ENCODE measurements around the gene TUBG1. TPM values are rescaled to one million over a fixed set of nuclear protein-coding genes. Genes with fewer than 3 reads are reported as not detected.

The TUBG1 gene
- polyA plus RNA-seq, 1 donor (not counting 4 experiments of a cell fraction or from before 2014, with no cell fraction given) = 54.8 TPM

GRCh38 chr17:42655528-42655927, 46.0 kb downstream of the TUBG1 start:
- Histone ChIP-seq H3K4me3 (ENCODE audit: control insufficient read depth in 2 of 3, extremely low read depth in 1 of 3, insufficient read depth in 2 of 3, low read depth in 1 of 3, low read length in 3 of 3) (no peak overlapping the region), H3K27ac (ENCODE audit: control insufficient read depth, insufficient read depth, low read length) (no peak overlapping the region), H3K9me3 (ENCODE audit: control insufficient read depth, low read depth, low read length) (no peaks in the 10 kb centered on the region), H3K9me1 (ENCODE audit: control insufficient read depth, extremely low read depth, insufficient read depth, low read length) (peaks cover 2% of the 10 kb centered on the region), H3K36me3 (ENCODE audit: control insufficient read depth in 2 of 2, extremely low read depth in 1 of 2, insufficient read depth in 2 of 2, low read length in 2 of 2) (no peaks in the 10 kb centered on the region), H3K4me1 (ENCODE audit: control insufficient read depth, extremely low read depth, insufficient read depth, low read length) (peaks cover 25% of the 10 kb centered on the region), H3K4me2 (ENCODE audit: control insufficient read depth, extremely low read depth, insufficient read depth, low read depth, low read length) (no peak overlapping the region), H2AFZ (ENCODE audit: control insufficient read depth, low read length) (no peak overlapping the region), H4K20me1 (ENCODE audit: control insufficient read depth, extremely low read depth, insufficient read depth, low read length) (no peaks in the 10 kb centered on the region), H3K79me2 (ENCODE audit: control insufficient read depth, insufficient read depth, low read length) (no peaks in the 10 kb centered on the region), H3K27me3 (ENCODE audit: control insufficient read depth, extremely low read depth, insufficient read depth, low read length) (no peaks in the 10 kb centered on the region), H3K9ac (ENCODE audit: control insufficient read depth, extremely low read depth, insufficient read depth, low read length) (no peak overlapping the region)
- dilution Hi-C loops (cut with MboI; ENCODE audit: extremely low pct_ligation_motif_present, low sequenced_read_pairs) = no loop called here
- no peak for DNase-seq (ENCODE audit: low read depth, low spot score)
- no peak for FAIRE-seq
- TF ChIP-seq EZH2 (IDR thresholded peaks at IDR 0.05; ENCODE audit: low read length) = no peak
- TF ChIP-seq, protein P1, sequence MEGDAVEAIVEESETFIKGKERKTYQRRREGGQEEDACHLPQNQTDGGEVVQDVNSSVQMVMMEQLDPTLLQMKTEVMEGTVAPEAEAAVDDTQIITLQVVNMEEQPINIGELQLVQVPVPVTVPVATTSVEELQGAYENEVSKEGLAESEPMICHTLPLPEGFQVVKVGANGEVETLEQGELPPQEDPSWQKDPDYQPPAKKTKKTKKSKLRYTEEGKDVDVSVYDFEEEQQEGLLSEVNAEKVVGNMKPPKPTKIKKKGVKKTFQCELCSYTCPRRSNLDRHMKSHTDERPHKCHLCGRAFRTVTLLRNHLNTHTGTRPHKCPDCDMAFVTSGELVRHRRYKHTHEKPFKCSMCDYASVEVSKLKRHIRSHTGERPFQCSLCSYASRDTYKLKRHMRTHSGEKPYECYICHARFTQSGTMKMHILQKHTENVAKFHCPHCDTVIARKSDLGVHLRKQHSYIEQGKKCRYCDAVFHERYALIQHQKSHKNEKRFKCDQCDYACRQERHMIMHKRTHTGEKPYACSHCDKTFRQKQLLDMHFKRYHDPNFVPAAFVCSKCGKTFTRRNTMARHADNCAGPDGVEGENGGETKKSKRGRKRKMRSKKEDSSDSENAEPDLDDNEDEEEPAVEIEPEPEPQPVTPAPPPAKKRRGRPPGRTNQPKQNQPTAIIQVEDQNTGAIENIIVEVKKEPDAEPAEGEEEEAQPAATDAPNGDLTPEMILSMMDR (optimal IDR thresholded peaks at IDR 0.05 in 1 of 3, IDR thresholded peaks at IDR 0.05 in 1 of 3, conservative IDR thresholded peaks at IDR 0.05 in 1 of 3; ENCODE audit: extremely low read depth in 1 of 3, insufficient read depth in 2 of 3, low read length in 3 of 3) = no peak

DNA sequence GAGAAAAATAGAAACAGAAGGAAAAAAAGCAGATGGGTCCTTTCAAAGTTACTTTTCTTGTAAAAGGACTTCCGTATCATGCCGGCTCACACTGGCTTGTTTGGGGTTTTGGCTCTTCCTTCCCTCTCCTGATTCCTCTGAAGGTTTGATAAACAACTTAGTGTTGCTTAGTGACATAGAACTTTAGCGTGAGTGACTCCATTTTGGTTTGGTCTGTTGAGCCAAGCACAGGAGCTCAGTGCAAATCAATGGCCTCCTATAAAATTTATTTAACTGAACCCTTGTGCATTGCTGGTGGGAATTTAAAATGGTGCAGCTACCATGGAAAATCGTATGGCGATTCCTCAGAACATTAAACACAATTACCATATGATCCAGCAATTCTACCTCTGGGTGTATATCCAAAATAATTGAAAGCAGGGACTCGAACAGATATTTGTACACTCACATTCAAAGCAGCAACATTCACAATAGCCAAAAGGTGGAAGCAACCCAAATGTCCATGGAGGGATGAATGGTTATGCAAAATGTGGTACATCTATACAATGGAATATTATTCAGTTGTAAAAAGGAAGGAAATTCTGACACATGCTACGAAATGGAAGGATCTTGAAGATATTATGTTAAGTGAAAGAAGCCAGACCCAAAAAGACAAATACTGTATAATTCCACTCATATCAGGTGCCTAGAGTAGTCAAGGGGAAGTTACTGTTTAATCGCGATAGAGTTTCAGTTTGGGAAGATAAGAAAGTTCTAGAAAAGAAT, 48.5 kb downstream of the TUBG1 start:
- TF ChIP-seq, protein P1 (optimal IDR thresholded peaks at IDR 0.05 in 1 of 3, IDR thresholded peaks at IDR 0.05 in 1 of 3, conservative IDR thresholded peaks at IDR 0.05 in 1 of 3; ENCODE audit: extremely low read depth in 1 of 3, insufficient read depth in 2 of 3, low read length in 3 of 3) = no peak
- TF ChIP-seq EZH2 (IDR thresholded peaks at IDR 0.05; ENCODE audit: low read length) = no peak
- no peak overlapping the region for H2AFZ ChIP-seq (ENCODE audit: control insufficient read depth, low read length)
- peaks cover 0 to 11% of the 10 kb centered on the region in 2 experiments for H3K36me3 ChIP-seq (ENCODE audit: control insufficient read depth in 2 of 2, extremely low read depth in 1 of 2, insufficient read depth in 2 of 2, low read length in 2 of 2)
- peaks cover 5% of the 10 kb centered on the region for H3K9me1 ChIP-seq (ENCODE audit: control insufficient read depth, extremely low read depth, insufficient read depth, low read length)
- no peaks in the 10 kb centered on the region for H4K20me1 ChIP-seq (ENCODE audit: control insufficient read depth, extremely low read depth, insufficient read depth, low read length)
- no peak for FAIRE-seq
- H3K27ac ChIP-seq (ENCODE audit: control insufficient read depth, insufficient read depth, low read length) = no peak overlapping the region
- peaks cover 33% of the 10 kb centered on the region for H3K4me1 ChIP-seq (ENCODE audit: control insufficient read depth, extremely low read depth, insufficient read depth, low read length)
- no peak overlapping the region for H3K4me3 ChIP-seq (ENCODE audit: control insufficient read depth in 2 of 3, extremely low read depth in 1 of 3, insufficient read depth in 2 of 3, low read depth in 1 of 3, low read length in 3 of 3)
- dilution Hi-C loops (cut with MboI; ENCODE audit: extremely low pct_ligation_motif_present, low sequenced_read_pairs) = no loop called here
- H3K79me2 ChIP-seq (ENCODE audit: control insufficient read depth, insufficient read depth, low read length) = no peaks in the 10 kb centered on the region
- H3K4me2 ChIP-seq (ENCODE audit: control insufficient read depth, extremely low read depth, insufficient read depth, low read depth, low read length) = no peak overlapping the region
- no peaks in the 10 kb centered on the region for H3K9me3 ChIP-seq (ENCODE audit: control insufficient read depth, low read depth, low read length)
- H3K27me3 ChIP-seq (ENCODE audit: control insufficient read depth, extremely low read depth, insufficient read depth, low read length) = no peaks in the 10 kb centered on the region
- no peak overlapping the region for H3K9ac ChIP-seq (ENCODE audit: control insufficient read depth, extremely low read depth, insufficient read depth, low read length)
- no peak for DNase-seq (ENCODE audit: low read depth, low spot score)

Measured in keratinocyte (primary cell).